Left kidney (tissue), 2 donors: ENCODE results near the gene SLC25A21. TPM values are rescaled to one million over a fixed set of nuclear protein-coding genes. Genes with fewer than 3 reads are reported as not detected.
"Not testable (repeated sequence)": the region's sequence is repeated elsewhere in the genome, so short reads cannot be mapped to it uniquely, and the experiment has no call there.

Experiments used
- DNase-seq: peaks from one replicate; pipeline ENCODE4 v3.0.0-alpha.2; 2013
- polyA plus RNA-seq: library from polyadenylated mRNA; unstranded; fragments of 120-200 nt; gene quantifications from one replicate; pipeline ENCODE4 v1.2.1, GENCODE V29; 2013; ENCODE audit not compliant: insufficient read length

Gene SLC25A21
- polyA plus RNA-seq, 1 donor: 4.4 TPM

DNA sequence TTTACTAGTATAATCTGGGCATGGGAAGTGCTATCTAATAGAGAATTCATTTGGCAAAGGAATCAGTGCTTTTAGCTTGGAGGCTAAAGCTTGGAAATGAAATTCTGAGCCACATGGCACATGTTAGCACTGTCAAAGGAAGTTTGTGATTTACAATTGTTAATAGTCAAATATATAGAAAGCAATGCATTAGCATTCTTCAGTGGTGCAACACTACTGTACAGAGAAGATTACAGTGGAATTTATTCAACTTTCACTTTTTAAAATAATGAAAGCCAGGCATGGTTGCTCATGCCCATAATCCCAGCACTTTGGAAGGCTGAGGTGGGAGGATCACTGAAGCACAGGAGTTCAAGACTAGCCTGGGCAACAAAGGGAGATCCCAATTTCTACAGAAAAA, 464.8 kb downstream of the SLC25A21 start:
- no peak for DNase-seq

DNA sequence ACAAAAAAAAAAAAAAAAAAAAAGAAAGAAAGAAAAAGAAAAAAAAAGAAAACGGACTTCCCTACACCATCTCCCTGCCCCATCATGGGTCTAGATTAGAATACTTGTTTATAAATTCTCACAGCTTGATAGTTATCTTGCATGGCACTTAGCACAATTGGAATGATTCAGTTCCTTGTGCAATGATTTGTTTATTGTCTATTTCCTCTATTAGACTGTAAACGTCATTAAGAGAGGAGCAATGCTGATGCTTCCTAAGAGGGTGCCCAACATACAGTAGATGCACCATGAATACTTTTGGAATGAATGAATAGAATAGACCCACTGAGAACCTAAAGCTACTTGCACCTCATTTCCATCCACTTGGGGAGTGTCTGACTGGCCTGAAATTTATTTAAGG, 469.9 kb downstream of the SLC25A21 start:
- DNase-seq: no peak

DNA sequence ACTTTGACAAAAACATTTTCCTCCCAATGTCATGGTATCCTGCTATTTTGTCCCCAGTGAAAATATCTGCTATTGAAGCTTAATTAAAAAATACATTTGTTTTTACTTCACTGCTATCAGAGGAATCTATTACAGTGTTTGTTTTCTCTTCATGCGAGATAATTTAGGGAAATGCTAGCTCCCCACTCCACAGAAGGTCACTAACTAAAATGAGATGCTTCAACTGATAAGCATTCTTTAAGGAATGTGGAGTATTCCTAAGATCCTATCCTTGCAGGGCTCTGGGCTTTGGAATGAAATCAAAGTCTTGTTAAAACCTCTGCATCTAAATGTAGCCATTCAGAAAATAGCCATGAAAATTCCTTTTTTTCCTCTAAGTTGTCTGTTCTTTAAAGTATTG, 471.3 kb downstream of the SLC25A21 start:
- no peak for DNase-seq

DNA sequence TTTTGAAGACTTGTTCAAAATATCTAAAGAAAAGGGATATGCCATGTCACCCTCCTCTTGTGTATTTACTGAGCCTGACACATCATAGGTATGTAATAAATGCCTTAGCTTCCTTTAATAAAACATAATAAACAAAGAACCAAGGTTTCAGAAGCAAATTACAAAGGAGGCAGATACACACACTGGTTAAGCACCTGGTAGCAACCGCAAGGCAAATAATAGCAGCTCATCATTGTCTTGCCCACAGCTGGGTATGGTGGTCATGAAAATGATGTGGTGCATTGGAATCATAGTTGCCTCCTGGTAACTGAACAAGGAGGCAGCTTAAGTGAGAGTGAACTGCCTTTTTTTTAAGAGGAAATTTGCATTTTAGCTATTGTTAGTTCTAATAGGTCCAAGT, 471.8 kb downstream of the SLC25A21 start:
- DNase-seq: no peak

DNA sequence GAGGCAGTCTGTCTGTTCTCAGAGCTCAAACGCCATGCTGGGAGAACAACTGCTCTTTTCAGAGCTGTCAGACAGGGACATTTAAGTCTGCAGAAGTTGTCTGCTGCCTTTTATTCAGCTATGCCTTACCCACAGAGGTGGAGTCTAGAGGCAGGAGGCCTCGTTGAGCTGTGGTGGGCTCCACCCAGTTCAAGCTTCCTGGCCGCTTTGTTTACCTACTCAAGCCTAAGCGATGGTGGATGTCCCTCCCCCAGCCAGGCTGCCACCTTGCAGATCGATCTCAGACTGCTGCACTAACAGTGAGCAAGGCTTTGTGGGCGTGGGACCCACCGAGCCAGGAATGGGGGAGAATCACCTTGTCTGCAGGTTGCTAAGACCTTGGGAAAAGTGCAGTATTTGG, 473.0 kb downstream of the SLC25A21 start:
- not testable (repeated sequence) for DNase-seq

DNA sequence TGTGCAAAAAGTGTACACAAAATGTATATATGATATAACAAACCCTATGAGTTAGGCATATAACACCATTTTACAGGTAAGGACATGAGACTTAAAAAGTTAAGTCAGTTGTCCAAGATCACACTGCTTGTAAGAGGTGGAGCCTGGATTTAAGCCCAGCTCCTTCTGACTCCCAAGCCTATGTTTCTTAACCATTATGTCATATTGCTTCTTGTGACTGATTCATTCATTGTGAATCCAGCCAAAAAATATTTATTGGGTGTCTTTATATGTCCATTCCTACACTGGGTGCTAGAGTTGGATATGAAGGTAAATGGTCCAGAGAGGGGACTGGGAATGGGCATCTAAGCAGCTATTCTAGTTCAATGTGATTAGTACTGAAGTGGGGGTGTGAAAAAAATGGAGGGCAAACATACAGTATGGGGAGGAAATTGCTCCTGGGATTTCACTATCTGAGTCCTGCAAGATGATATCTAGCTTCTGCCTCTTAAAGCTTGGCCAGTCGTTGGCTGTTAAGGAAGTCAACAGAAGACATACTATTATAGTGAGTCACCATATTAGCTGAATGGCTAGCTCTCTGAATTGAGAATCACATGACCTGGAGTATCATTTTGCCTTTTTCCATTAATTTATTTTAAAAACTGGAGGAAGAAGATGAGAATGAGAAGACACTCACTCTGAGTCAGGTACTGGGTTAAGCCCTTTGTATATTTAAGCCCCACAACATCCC, 481.9 kb downstream of the SLC25A21 start:
- no peak for DNase-seq

DNA sequence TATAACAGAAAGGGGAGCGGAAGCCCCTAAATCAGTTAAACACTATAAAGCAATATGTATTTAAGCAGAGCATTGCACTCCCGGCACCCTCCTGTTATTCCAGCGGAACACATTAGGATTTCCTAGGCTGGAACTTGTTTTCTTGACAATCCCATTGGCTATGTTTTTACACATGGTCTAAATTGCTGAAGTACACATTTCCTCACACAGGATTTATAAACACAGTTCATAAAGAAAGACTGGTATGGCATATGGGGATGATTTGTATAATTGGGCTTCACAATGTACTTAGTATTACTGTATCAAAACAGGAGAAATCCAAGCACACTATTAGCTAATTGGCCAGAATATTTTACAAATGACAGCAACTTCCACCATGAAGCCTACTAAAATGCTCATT, 487.5 kb downstream of the SLC25A21 start:
- no peak for DNase-seq

DNA sequence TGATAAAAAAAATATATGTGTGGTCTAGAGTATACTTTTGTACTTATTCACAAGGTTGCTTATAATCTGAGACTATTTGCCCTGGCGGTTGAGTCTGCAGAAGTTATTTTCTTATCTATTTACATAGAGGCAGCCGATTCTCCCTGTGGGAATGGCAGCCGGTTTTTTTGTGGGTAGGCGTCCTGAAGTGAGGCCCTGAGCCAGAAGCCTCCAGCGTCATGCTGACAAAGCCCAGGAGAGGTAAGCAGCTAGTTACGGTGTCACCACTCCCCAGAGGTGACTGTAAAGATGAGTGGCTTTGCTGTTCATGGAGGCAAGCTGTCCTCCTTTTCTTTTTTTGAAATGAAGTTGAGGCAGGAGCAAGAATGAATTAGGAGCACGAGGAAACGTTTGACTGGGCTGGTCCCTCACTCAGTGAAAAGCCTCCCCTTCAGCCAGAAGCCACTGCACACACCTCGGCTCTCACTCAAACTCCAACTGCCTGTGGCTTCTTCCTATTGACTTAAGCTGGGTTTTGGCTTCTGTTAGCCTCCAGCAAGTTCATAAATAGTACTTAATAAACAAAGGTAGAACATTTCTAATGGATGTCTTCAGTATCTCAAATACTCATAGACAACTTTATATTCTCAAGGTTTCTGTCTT, 489.2 kb downstream of the SLC25A21 start:
- DNase-seq: no peak

DNA sequence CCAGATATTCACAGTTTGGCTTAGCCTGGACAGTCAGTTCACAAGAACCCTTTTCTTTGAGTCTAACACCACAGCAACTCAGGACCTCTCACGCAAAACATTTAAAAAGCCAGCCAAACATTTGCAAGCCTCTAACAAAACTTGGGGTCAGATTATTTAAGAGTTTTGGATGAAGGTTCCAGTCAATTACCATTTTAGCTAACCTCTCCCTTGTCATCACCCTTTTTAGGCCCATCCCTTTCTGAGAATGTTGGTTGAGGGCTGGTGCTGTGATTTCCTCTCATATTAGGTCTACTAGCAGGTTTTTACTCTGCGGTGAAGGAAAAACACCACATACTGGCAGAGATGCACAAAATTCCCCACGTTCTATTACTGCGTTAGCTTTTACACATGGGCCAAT, 490.1 kb downstream of the SLC25A21 start:
- no peak for DNase-seq

DNA sequence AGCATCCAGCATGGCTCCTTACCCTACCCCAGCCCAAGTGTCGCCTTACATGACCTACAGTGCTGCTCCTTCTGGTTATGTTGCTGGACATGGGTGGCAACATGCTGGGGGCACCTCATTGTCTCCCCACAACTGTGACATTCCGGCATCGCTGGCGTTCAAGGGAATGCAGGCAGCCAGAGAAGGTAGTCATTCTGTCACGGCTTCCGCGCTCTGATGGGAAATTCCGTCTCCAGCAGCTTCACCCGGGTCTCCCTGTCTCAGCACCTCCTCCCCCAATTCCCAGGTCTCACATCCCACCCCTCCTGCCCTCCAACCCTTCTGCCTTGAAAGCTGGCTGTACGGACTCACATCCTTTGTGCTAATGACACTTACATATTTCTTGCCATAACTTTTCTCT, 496.2 kb downstream of the SLC25A21 start:
- no peak for DNase-seq

DNA sequence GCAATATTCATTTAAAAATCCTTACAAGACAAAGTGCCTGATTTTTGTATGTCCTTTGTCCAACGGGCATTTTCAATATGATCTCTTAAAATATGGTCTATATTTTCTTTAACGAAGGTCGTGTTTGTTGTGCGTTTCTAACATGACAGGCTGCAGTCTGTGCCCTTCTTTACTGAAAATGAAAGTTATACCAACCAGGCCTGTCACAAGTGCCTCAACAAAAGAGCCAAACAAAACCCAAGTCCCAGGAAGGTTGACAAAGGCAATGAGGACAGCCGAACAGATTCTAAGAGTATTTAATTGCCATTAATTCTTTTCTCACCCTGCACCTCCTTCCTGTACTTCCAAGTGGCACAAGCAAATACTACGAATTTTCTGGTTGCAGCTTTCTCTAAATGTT, 496.8 kb downstream of the SLC25A21 start:
- DNase-seq: no peak

DNA sequence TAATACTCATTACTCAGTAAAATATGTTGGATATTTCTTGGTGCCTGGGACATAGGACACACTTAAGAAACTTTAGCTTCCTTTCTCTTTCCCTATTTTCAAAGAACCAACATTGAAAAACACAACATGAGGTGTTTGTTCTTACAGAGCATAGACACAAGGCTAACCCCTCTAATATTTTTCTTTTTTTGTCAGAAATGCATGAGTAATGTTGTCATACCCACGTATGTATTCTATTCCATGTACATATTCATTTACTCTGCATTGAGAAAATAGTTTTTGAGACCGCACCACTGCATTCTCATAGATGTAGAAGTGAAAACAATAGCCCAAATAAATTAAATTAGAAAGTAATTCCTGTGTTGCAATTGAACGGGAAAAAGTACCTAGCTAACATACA, 497.7 kb downstream of the SLC25A21 start:
- no peak for DNase-seq

DNA sequence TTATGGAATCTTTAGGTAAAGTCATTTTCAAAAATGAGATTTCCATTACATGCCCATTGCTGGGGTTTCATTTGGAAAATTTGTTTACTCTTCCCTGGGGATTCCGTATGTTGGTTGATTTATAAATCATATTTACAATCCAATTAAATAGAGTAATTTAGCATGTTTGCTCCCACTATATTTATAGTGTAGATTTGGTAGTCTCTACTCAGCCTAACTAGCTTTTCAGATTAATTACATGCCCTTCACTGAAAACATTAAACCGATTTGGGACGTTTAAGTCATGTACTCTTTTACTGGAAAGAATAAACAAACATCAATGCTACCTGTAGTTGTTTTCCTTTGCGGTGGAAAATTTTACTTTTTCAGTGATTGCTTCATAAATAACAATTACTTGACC, 500.3 kb downstream of the SLC25A21 start:
- no peak for DNase-seq

DNA sequence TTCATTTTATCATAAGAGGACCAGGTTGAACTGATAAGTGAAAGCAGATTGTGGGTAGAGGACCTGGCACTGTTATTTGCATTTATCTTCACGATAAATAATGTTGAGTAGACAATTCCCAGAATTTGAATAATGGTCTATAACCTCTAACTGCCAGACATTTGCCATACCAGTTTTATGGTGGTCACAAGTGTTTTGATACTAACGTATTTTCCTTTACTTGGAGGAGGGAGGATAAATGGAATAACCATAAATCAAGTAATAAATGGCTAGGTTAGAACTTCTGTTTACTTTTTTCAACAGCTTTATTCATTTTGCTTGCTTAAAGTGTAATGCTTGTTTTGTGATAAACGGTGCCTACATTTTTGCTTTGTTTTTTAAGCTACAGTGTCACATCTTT, 501.3 kb downstream of the SLC25A21 start:
- no peak for DNase-seq

DNA sequence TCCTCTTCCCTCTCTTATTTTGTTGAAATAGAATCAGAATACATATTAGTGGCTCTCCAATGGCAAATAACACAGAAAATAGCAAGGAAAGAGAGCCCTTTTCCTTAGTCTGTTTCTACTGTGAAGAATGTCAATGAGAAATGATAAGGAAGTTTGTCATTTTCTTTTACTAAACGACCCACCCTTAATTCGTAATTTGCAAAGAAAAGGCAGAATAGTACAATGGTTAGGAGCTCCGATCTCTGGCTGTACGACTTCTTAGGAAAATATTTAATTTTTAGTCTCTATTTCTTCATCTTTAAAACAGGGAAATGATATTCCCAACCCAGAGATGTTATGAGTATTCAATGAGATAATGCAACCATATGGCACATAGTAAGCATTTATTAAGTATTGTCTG, 504.7 kb downstream of the SLC25A21 start:
- no peak for DNase-seq

DNA sequence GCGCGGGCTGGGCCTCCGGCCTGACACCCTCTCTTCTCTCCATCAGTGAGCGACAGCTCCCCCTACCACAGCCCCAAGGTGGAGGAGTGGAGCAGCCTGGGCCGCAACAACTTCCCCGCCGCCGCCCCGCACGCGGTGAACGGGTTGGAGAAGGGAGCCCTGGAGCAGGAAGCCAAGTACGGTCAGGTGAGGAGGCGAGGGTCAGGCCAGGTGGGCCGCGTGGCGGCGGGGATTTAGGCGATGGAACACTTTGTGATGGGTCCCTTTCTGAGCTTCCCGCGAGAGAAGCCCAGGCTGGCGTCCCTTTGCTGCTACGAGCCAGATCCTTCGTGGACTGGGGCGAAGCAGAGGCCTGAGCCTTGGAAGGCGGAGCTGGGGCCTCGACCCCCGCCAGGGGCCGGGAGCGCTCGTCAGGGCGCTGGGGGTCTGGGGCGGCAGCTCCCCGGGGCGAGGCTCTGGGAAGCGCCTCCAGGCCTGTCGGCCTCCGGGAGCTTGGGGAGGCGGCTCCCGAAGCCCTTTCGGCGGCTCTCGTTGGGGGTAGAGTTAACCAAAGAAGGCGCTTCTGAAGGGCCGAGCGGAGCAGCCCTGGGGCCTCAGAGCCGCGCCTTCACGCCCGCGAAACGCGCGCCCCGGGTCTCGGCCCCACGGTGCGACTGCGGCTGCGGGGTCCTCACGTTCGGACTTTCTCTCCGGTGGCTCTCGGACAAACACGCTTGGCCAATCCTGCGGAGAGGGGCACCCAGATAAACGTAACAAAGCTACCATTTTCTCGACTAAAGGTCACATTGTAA, 505.8 kb downstream of the SLC25A21 start:
- no peak for DNase-seq

DNA sequence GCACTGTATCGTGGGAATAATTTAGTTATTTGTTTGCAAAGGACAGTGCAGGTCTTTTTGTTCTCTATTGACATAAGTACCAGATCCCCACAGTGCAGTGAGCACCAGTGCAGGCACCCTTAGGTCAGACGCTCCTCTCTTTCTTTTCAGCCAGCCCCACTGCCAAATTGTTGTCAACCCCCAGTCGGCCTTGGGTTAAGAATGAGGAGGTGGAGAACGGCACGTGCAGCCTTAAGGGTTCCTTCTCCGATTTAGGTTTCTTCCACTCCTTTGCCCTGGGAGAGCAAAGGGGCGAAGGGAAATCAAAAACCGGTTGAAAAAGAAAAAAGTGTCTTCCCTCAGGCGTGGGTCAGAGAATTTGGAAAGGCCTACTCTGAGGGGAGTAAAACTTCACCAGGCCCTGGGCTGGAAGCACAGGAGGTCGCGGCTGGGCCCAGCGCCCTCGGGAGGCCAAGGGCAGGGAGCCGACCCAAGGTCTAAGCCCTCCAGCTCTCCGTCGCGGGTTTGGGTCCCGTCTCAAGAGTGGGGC, 506.5 kb downstream of the SLC25A21 start:
- DNase-seq: no peak

DNA sequence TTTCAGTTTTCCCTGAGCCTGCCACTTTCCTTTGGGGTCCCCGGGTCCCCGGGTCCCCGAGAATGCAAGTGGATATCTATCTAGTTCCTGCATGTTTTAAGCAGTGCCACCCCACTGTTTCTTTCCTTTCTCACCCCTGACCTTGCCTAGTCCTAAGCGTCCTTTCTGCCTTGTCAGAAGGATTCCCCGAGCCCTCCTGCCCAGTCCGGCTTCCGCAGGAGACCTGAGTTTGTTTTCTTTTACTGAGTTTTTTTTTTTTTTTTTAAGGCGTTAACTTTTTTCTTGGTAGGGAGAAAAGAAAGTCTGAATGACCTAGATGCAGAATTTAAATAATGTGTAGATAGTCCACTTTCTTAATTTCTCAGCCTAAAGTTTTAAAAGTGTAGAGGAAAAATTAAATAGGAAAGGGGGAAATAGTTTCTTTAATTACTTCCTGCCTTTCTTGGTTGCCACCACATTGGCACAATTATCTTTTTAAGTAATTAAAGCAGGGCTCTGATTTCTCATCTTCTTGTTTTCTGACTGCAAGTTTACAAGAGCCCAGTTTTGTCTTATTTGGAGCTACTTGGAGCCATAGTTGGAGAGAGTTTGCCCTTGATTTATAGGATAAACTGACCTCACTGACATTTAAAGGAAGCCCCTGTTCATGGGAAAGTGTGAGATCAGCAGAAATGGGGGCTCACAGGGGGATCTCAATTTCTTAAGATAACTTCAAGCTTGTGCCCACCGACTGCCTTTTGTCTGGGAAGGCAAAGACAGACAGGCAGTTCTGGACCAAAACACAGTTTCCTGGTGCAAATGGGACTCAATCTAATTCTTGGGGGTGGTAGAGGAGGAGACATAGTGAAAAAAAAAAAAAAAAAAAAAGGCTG, 507.8 kb downstream of the SLC25A21 start:
- DNase-seq: no peak

DNA sequence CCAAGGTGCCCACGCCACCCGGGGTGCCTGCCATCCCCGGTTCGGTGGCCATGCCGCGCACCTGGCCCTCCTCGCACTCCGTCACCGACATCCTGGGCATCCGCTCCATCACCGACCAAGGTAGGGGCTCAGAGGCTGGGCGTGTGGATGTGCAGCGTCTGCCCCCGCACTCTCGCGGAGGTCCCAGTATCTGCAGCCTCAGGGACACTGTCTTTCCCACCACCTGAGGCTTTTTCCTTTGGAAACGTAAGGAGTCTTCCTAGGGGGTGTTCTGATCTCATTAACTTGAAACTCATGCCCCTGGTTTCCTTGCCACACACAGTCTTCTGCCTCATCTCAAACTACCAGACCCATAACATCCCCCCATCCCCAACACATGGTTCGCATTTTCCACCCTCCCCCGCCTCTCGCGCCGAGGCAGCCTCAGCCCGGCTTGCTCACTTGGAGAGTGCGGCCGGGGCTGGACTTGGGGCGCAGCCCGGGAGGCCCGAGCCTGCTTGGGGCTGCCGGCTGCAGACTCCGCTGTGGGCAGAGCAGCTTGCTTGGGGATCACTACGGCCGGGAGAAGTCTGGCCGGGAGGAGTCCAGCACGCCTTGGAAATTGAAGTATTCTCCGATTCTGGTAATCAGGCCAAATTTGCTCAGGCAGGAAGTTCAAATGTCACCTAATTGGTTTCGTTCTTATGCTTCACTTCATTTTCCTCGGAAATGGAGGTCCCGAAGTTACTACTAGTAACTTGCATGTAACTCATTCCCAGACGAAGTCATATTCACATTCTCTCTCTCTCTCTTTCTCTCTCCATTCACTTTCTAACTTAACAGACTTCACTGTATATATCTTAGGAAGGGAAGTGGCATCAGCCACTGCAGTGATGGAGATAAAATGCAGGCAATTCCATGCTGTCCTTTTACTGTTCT, 508.7 kb downstream of the SLC25A21 start:
- no peak for DNase-seq

DNA sequence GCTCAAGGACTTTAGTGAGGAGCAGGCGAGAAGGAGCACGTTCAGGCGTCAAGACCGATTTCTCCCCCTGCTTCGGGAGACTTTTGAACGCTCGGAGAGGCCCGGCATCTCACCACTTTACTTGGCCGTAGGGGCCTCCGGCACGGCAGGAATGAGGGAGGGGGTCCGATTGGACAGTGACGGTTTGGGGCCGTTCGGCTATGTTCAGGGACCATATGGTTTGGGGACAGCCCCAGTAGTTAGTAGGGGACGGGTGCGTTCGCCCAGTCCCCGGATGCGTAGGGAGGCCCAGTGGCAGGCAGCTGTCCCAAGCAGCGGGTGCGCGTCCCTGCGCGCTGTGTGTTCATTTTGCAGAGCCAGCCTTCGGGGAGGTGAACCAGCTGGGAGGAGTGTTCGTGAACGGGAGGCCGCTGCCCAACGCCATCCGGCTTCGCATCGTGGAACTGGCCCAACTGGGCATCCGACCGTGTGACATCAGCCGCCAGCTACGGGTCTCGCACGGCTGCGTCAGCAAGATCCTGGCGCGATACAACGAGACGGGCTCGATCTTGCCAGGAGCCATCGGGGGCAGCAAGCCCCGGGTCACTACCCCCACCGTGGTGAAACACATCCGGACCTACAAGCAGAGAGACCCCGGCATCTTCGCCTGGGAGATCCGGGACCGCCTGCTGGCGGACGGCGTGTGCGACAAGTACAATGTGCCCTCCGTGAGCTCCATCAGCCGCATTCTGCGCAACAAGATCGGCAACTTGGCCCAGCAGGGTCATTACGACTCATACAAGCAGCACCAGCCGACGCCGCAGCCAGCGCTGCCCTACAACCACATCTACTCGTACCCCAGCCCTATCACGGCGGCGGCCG, 509.6 kb downstream of the SLC25A21 start:
- DNase-seq: no peak
